ENCODE results near the gene SUPT6H.

Gene SUPT6H

DNA sequence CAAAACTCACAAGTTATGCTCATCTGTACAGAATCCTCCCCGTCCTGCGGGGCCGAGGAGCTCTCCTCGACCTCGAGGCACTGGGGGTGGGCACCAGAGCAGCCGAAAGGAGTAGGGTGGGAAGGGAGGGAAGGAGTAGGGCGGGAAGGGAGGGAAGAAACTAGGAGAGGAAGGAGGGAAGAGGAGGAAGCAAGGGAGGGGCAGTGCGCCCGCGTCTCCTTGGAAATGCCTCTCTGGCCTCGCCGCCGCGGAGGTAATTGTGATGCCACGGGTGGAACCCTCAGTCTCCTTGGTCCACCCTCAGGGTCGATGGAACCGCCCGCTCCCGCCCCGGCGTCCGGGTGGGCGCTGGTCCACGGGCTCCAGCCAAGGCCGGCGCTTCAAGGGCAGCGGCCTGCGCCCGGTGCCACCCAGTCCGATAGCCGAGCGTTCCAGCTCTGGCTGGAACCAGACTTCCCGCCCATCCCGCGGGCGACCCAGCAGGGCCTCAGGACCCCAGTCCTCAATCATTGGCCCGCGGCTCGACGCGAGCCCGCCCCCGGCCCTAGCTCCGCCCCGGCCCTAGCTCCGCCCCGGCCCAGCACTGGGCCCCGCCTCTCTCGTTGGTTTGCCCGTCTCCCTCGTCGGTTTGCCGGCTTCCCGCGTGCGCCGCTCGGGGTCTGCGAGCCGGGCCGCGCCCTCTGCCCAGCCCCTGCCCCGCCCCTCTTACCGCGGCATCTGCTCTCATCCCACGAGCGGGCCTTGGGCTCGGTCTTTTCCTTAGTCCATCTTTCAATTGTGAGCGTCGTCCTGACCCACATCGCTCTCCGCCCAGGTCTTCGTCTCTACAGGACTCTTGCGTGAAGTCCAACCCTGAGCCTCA, 49.1 kb downstream of the SUPT6H start:
- no peak overlapping the region for H3K27ac ChIP-seq
- peaks cover 8% of the 10 kb centered on the region for H3K36me3 ChIP-seq
- TF ChIP-seq, protein P1, sequence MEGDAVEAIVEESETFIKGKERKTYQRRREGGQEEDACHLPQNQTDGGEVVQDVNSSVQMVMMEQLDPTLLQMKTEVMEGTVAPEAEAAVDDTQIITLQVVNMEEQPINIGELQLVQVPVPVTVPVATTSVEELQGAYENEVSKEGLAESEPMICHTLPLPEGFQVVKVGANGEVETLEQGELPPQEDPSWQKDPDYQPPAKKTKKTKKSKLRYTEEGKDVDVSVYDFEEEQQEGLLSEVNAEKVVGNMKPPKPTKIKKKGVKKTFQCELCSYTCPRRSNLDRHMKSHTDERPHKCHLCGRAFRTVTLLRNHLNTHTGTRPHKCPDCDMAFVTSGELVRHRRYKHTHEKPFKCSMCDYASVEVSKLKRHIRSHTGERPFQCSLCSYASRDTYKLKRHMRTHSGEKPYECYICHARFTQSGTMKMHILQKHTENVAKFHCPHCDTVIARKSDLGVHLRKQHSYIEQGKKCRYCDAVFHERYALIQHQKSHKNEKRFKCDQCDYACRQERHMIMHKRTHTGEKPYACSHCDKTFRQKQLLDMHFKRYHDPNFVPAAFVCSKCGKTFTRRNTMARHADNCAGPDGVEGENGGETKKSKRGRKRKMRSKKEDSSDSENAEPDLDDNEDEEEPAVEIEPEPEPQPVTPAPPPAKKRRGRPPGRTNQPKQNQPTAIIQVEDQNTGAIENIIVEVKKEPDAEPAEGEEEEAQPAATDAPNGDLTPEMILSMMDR (IDR thresholded peaks at IDR 0.05; ENCODE audit: low read depth, low read length): no peak
- DNase-seq: no peak
- no peaks in the 10 kb centered on the region for H3K9me3 ChIP-seq (ENCODE audit: severe bottlenecking)
- H3K27me3 ChIP-seq (ENCODE audit: insufficient read depth, low read depth, severe bottlenecking): no peaks in the 10 kb centered on the region
- H3K4me3 ChIP-seq (ENCODE audit: low read depth, low read length): no peak overlapping the region

DNA sequence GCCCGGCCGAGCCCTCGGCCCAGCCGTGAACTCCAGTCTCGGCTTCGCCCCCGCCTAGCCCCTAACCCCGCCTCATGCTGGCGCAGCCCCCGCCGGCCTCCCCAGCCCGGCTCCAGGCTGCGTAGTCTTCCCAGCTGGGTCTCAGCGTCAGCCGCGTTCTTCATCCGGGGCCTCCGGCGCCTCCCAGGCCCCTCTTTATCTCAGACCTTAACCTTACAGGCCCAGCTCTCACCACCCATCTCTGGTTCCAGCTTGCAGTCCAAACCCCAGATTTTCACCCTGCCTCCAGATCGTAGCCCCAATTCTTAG, 49.7 kb downstream of the SUPT6H start, which contains the start of gene PROCA1:
TSS of gene PROCA1 (minus strand) at position 166 of the 309 bp plus-strand sequence. CDS start 228 bp downstream, outside the sequence.
- no peak for DNase-seq
- TF ChIP-seq, protein P1 (IDR thresholded peaks at IDR 0.05; ENCODE audit: low read depth, low read length): no peak
- Histone ChIP-seq H3K36me3 (peaks cover 6% of the 10 kb centered on the region; the same call in 1 of the 2 replicates), H3K4me3 (ENCODE audit: low read depth, low read length) (no peak within 1 kb of the TSS), H3K27ac (no peak within 1 kb of the TSS), H3K9me3 (ENCODE audit: severe bottlenecking) (no peaks in the 10 kb centered on the region), H3K27me3 (ENCODE audit: insufficient read depth, low read depth, severe bottlenecking) (no peaks in the 10 kb centered on the region)

DNA sequence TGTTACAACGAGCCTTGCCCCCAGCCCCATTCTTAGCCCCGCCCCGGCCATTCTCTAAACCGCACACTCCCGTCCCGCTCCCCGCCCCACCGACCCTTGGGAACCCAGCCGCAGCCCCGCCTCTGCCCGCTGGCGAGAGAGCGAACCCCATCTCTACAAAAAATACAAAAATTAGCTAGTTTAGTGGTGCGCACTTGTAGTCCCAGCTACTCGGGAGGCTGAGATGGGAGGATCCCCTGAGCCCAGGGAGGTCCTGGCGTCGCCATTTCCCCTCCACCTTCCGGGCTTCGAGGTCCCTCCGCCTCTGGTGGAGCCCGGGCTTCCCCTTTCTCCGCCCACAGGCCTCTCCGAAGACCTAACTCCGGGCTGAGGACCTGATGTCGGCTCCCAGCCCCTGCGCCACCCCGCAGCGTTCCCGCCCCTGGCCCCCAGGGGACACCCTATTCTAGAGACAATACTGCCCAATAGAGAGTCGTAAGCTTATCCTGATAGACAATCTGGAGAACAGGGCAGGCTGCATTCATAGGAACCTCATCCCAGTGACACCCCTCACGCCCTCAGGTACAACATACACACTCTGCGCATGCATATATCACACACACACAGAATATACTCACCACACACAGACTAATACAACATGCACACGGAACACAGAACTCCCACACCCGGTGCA, 50.2 kb downstream of the SUPT6H start:
- Histone ChIP-seq H3K9me3 (ENCODE audit: severe bottlenecking) (no peaks in the 10 kb centered on the region), H3K4me3 (ENCODE audit: low read depth, low read length) (no peak overlapping the region), H3K27ac (no peak overlapping the region), H3K27me3 (ENCODE audit: insufficient read depth, low read depth, severe bottlenecking) (no peaks in the 10 kb centered on the region), H3K36me3 (peaks cover 4% of the 10 kb centered on the region; the same call in 1 of the 2 replicates)
- TF ChIP-seq, protein P1 (IDR thresholded peaks at IDR 0.05; ENCODE audit: low read depth, low read length): no peak
- no peak for DNase-seq

DNA sequence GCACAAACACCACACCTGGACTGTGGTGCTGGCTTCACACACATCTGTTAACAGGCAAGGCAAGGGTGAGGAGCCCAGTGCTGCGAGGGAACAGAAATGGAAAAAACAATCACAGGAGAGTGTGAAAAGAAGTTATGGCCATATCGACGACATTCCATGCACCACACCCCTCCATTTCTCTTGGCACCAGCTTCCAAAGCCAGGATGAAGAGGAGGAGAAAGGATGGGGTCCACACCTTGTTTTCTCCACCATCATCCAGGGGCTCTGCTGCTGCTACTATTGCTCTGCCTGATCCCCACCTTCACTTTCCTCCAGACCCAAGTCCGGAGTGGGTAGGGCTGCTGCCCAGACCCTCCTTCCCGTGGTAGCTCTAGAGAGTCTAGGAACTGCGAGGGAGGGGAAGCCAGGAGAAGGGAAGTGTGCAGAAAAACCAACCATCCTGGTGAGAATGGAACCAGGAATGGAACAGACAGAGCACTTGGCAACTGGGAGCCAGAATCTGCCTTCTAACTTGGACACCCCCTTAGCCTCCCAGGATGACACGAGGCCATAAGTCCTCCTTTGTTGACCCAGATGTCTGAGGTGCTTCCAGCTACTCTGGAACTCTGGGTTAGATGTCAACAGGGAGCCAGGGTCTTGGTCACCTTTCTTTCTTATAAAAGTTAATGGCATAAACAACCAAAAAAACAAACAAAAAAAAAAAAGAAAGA, 50.9 kb downstream of the SUPT6H start:
- DNase-seq: no peak
- no peaks in the 10 kb centered on the region for H3K36me3 ChIP-seq
- TF ChIP-seq, protein P1 (IDR thresholded peaks at IDR 0.05; ENCODE audit: low read depth, low read length): no peak
- no peak overlapping the region for H3K27ac ChIP-seq
- H3K4me3 ChIP-seq (ENCODE audit: low read depth, low read length): no peak overlapping the region
- H3K27me3 ChIP-seq (ENCODE audit: insufficient read depth, low read depth, severe bottlenecking): no peaks in the 10 kb centered on the region
- no peaks in the 10 kb centered on the region for H3K9me3 ChIP-seq (ENCODE audit: severe bottlenecking)

DNA sequence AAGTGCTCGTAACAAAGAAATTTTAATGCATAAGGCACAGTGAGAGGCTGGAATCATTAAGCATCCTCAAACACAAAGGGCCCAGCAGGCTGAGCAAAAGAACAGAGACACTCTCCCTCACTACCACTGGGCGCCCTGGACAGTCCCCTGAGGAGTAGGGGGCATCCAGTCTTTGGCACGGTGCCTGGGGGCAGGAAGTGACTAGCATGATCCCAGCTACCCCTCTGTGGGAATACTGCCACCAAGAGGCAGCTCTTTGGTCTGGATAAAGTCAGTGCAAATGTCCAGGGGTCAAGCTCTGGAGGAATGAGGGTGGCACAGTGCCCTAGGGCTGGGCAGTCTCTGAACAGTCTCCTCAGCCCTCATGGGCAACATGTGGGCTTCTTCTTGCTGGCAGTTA, 52.3 kb downstream of the SUPT6H start:
- TF ChIP-seq, protein P1 (IDR thresholded peaks at IDR 0.05; ENCODE audit: low read depth, low read length): 0 out of 2 replicates have a peak, but pooled peaks have one; percentile 20
- Histone ChIP-seq H3K36me3 (no peaks in the 10 kb centered on the region), H3K27ac (no peak overlapping the region), H3K27me3 (ENCODE audit: insufficient read depth, low read depth, severe bottlenecking) (no peaks in the 10 kb centered on the region), H3K9me3 (ENCODE audit: severe bottlenecking) (no peaks in the 10 kb centered on the region), H3K4me3 (ENCODE audit: low read depth, low read length) (no peak overlapping the region)
- no peak for DNase-seq
